K562 (cell line): Measurements from ENCODE around the gene GOLGA6L6. TPM values are rescaled to one million over a fixed set of nuclear protein-coding genes. Genes with fewer than 3 reads are reported as not detected.
"Not testable (repeated sequence)": the region's sequence is repeated elsewhere in the genome, so short reads cannot be mapped to it uniquely, and the experiment has no call there.

Source experiments
- ATAC-seq: fragments of 200-7000 bp; cut with Tn5 transposase; 3 replicates; pipeline ENCODE4 v1.9.1; 2020; ENCODE audit warnings: moderate library complexity
- BruUV-seq: library from RNA; stranded (reverse); fragments of 400-500 nt; replicated peaks from 2 replicates; lab custom pipeline; 2021; lab: Mats Ljungman, UMichigan
- CTCF ChIA-PET: fragments of 300-600 bp; formaldehyde crosslinking; extraction: SDS; loops from one replicate; lab custom pipeline; 2021; ENCODE audit warnings: low intra/inter-chr PET ratio; lab: Yijun Ruan, JAX
- POLR2A ChIA-PET: fragments of 300-600, 350-650 bp; sonication (Branson Sonifier 250); formaldehyde crosslinking; extraction: SDS; loops from one replicate; lab custom pipeline; 2021; ENCODE audit warnings: antibody characterized with exemption, inconsistent platforms; lab: Yijun Ruan, JAX
- DNase-seq, 4 experiments: peaks; one replicate each; pipeline versions ENCODE4 v3.0.0 to v3.0.0-alpha.2; 2011 to 2018; ENCODE audit warnings: low spot score in 3 of 4, mixed read lengths in 3 of 4; ENCODE audit errors: extremely low read depth in 1 of 4
- FAIRE-seq: peaks from 2 replicates; lab custom pipeline; 2011; peaks lifted over from hg19 to GRCh38; lab: Jason Lieb, UNC
- H2AFZ ChIP-seq: 2 replicates; pipeline ENCODE4 v1.6.0; 2011; ENCODE audit warnings: low read depth, low read length, control low read depth, inconsistent platforms
- H3K27ac ChIP-seq: fragments of 200-600 bp; 3 replicates; pipeline ENCODE4 v1.8.0; 2011; ENCODE audit warnings: low read depth, mild to moderate bottlenecking, control low read depth, inconsistent platforms, low read length, moderate library complexity, mixed read lengths; ENCODE audit errors: extremely low read depth
- H3K27me3 ChIP-seq, 2 experiments: fragments of 300-600 bp in 1 of 2; 2 replicates in 1 of 2; 3 replicates in 1 of 2; pipeline versions ENCODE4 v1.6.0 to v1.8.0; 2011; ENCODE audit warnings: inconsistent platforms in 2 of 2, low read length in 2 of 2, mild to moderate bottlenecking in 1 of 2, mixed read lengths in 1 of 2, moderate library complexity in 1 of 2; ENCODE audit not compliant: control insufficient read depth in 2 of 2, insufficient read depth in 2 of 2
- H3K36me3 ChIP-seq: fragments of 300-600 bp; 3 replicates; pipeline ENCODE4 v1.8.0; 2011; ENCODE audit warnings: mild to moderate bottlenecking, low read length, inconsistent platforms; ENCODE audit not compliant: control insufficient read depth, insufficient read depth
- H3K4me1 ChIP-seq, 2 experiments: fragments of 200-600 bp in 1 of 2; replicated peaks in 1 of 2; 2 replicates in 1 of 2; 3 replicates in 1 of 2; pipeline versions ENCODE4 v1.5.1 to v1.8.0; 2011; ENCODE audit warnings: inconsistent platforms in 2 of 2, low read length in 2 of 2, mild to moderate bottlenecking in 1 of 2, mixed read lengths in 1 of 2, moderate library complexity in 1 of 2; ENCODE audit not compliant: control insufficient read depth in 2 of 2, insufficient read depth in 2 of 2
- H3K4me2 ChIP-seq: 2 replicates; pipeline ENCODE4 v1.6.1; 2011; ENCODE audit warnings: low read length, control low read depth, inconsistent platforms, mixed read lengths; ENCODE audit not compliant: insufficient read depth
- H3K4me3 ChIP-seq: fragments of 200-600 bp; sonication (generic), shearing (Covaris generic); 2 replicates; pipeline ENCODE4 v1.5.1; 2016; ENCODE audit warnings: control low read depth, inconsistent platforms
- H3K79me2 ChIP-seq: fragments of 200-600 bp; 3 replicates; pipeline ENCODE4 v1.8.0; 2011; ENCODE audit warnings: low read length, inconsistent platforms; ENCODE audit not compliant: control insufficient read depth, insufficient read depth
- H3K9ac ChIP-seq, 2 experiments: 2 replicates each; pipeline versions ENCODE4 v1.6.0 to v1.6.1; 2011; ENCODE audit warnings: low read depth in 2 of 2, low read length in 2 of 2, control low read depth in 1 of 2, inconsistent platforms in 1 of 2, mild to moderate bottlenecking in 1 of 2, mixed read lengths in 1 of 2; ENCODE audit not compliant: insufficient read depth in 1 of 2
- H3K9me1 ChIP-seq: one replicate; pipeline ENCODE4 v1.6.0; 2011; ENCODE audit warnings: inconsistent platforms, mild to moderate bottlenecking, low read length, moderate library complexity; ENCODE audit not compliant: control insufficient read depth, insufficient read depth
- H3K9me3 ChIP-seq: replicated peaks from 2 replicates; pipeline ENCODE4 v1.5.1; 2011; ENCODE audit warnings: low read depth, low read length, inconsistent platforms; ENCODE audit not compliant: control insufficient read depth, insufficient read depth
- H4K20me1 ChIP-seq: replicated peaks from 2 replicates; pipeline ENCODE4 v1.6.1; 2011; ENCODE audit warnings: low read length, inconsistent platforms, mixed read lengths; ENCODE audit not compliant: control insufficient read depth, insufficient read depth
- WGBS: fragments of 100-300 bp; shearing (Covaris generic); methylation state at CpG from one replicate; pipeline ENCODE4 v1.1.6; 2016; ENCODE audit warnings: low coverage, mixed read lengths; ENCODE audit not compliant: insufficient coverage; ENCODE audit errors: missing lambda C conversion rate; 5-methylcytosine and 5-hydroxymethylcytosine counted together
- in situ Hi-C: fragments of 300-500 bp; cut with MboI; formaldehyde crosslinking; loops from 4 replicates; pipeline ENCODE4 v1.15.0; 2018; ENCODE audit warnings: inconsistent platforms, mixed read lengths
- intact Hi-C: fragments of 100-400 bp; cut with micrococcal nuclease; formaldehyde crosslinking; loops from 2 replicates; pipeline ENCODE4 v1.14.2; 2022
- polyA plus RNA-seq, 8 experiments: library from polyadenylated mRNA; depleted of rRNA in 4 of 8; stranded (reverse) in 5 of 8; unstranded in 3 of 8; fragments of >200 nt; fragmentation: Nextera tagmentation in 2 of 8; fragmentation: Illumina TruSeq in 1 of 8; extraction: Ambion mirVana in 2 of 8; extraction: Trizol in 1 of 8; gene quantifications; 2 replicates each; pipeline versions ENCODE4 v1.2.1 to v1.2.3, GENCODE V29; 2011 to 2014; ENCODE audit warnings: inconsistent platforms in 1 of 8, missing spikeins in 1 of 8
- total RNA-seq, 7 experiments: library from RNA; depleted of rRNA in 6 of 7; stranded (reverse); fragments of >200 nt in 6 of 7; fragmentation: Illumina TruSeq in 2 of 7; extraction: Trizol in 2 of 7; gene quantifications; 2 replicates each; pipeline versions ENCODE4 v1.2.1 to v1.2.3, GENCODE V29; 2011 to 2021; ENCODE audit warnings: low replicate concordance in 1 of 7

The GOLGA6L6 gene
- total and polyA plus RNA-seq, 9 of the 15 experiments (the other 6 are each of a cell fraction or from before 2014, with no cell fraction given): not detected

GRCh38 chr15:20582726-20583115 is 41.1 kb upstream of the GOLGA6L6 start:
- H3K9me1 ChIP-seq, H3K4me2 ChIP-seq, H3K36me3 ChIP-seq, intact Hi-C loops, H3K9ac ChIP-seq, POLR2A ChIA-PET, H3K27ac ChIP-seq, H4K20me1 ChIP-seq, H3K4me3 ChIP-seq, H3K79me2 ChIP-seq, DNase-seq, H3K27me3 ChIP-seq, BruUV-seq, ATAC-seq, H3K9me3 ChIP-seq, H2AFZ ChIP-seq, FAIRE-seq, CTCF ChIA-PET, H3K4me1 ChIP-seq: not testable (repeated sequence)
- in situ Hi-C loops: loop anchor here (5.0 kb wide), 1 partner anchor 1835 kb away; no protein-coding TSS in a partner anchor
- WGBS: 9% methylated on average over 4 of the region's 18 CpGs

DNA sequence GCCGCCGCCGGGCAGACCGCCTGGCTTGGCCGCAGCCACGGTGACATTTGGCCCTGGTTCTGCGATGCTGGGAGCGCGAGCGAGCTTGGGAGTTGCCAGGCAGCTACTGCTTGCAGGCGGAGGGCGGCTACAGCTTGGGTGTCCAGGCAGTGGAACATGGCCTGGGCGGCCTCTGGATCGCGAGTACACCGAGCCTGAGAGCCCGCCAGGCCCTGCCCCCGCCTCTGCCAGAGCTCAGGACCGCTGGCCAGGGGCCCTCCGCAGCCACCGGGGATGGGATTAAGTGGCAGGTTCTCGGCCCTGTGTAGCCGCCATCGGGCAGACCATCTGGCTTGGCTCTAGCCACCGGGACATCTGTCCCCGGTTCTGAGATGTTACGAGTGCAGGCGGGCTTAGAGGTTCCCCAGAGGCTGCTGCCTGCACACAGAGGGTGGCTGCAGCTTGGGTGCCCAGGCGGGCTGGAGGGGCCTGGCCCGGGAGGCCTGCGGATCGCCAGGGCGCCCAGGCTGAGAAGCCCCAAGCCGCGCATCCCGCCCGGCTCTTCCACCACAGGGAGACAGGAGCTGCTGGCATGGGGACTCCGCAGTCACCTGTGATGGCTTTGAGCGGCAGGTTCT is 40.6 kb upstream of the GOLGA6L6 start:
- in situ Hi-C loops: loop anchor here (5.0 kb wide), 1 partner anchor 1835 kb away; no protein-coding TSS in a partner anchor
- no CpG with 5 or more reads among the region's 39 CpGs for WGBS

DNA sequence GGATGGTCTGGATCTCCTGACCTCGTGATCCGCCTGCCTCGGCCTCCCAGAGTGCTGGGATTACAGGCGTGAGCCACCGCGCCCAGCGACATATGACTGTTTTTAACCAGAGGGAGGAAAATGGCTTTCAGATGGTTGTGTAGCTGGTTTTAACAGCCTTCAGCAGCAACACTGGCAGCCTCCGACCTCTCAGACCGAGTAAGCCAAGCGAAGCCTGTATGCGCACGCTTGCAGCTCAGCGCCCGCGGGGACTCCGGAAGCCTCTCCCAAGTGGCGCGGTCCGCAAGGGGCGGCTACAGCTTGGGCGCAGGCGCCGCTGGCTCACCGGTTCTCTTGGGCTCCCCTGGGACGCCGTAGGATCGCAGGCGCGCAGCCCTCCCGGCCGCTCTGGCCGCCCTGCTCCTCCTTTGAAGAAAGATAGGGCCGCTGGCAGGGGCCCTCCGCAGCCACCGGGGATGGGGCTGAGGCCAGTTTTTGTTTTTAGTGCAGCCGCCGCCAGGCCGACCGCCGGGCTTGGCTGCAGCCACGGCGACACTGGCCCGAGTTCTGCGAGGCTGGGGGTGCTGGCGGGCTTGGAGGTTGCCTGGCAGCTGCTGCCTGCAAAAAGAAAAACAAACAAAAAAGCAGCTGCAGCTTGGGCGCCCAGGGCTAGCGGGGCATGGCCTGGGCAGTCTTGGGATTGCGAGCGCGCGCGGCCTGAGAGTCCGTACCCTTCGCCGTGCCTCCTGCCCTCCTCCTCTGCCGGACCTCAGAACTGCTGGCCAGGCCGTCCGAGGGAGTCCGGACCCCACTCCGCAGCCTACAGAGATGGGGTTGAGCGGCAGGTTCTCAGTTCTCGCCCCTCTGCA is 39.9 kb upstream of the GOLGA6L6 start:
- H2AFZ ChIP-seq, H3K36me3 ChIP-seq, H3K27me3 ChIP-seq, H3K9me1 ChIP-seq, BruUV-seq, H3K9me3 ChIP-seq, H4K20me1 ChIP-seq, H3K9ac ChIP-seq, intact Hi-C loops, H3K4me1 ChIP-seq, CTCF ChIA-PET, FAIRE-seq, H3K79me2 ChIP-seq, H3K27ac ChIP-seq, H3K4me2 ChIP-seq, DNase-seq, POLR2A ChIA-PET, H3K4me3 ChIP-seq: not testable (repeated sequence)
- in situ Hi-C loops: loop anchor here (5.0 kb wide), 1 partner anchor 1836 kb away; no protein-coding TSS in a partner anchor
- no CpG with 5 or more reads among the region's 62 CpGs for WGBS
- peak; percentile 25; the same call in 1 of the 3 replicates for ATAC-seq

More for the DNA sequence above, 40.6 kb upstream of the GOLGA6L6 start:
- H3K4me3 ChIP-seq, H3K4me2 ChIP-seq, H3K27me3 ChIP-seq, H4K20me1 ChIP-seq, DNase-seq, H3K9ac ChIP-seq, H3K9me1 ChIP-seq, intact Hi-C loops, H2AFZ ChIP-seq, ATAC-seq, H3K36me3 ChIP-seq, CTCF ChIA-PET, BruUV-seq, H3K4me1 ChIP-seq, FAIRE-seq, POLR2A ChIA-PET, H3K9me3 ChIP-seq, H3K79me2 ChIP-seq, H3K27ac ChIP-seq: not testable (repeated sequence)
